Measurements from ENCODE around the gene ABTB1.
"Not testable (repeated sequence)": the region's sequence is repeated elsewhere in the genome, so short reads cannot be mapped to it uniquely, and the experiment has no call there.

ABTB1 gene

DNA sequence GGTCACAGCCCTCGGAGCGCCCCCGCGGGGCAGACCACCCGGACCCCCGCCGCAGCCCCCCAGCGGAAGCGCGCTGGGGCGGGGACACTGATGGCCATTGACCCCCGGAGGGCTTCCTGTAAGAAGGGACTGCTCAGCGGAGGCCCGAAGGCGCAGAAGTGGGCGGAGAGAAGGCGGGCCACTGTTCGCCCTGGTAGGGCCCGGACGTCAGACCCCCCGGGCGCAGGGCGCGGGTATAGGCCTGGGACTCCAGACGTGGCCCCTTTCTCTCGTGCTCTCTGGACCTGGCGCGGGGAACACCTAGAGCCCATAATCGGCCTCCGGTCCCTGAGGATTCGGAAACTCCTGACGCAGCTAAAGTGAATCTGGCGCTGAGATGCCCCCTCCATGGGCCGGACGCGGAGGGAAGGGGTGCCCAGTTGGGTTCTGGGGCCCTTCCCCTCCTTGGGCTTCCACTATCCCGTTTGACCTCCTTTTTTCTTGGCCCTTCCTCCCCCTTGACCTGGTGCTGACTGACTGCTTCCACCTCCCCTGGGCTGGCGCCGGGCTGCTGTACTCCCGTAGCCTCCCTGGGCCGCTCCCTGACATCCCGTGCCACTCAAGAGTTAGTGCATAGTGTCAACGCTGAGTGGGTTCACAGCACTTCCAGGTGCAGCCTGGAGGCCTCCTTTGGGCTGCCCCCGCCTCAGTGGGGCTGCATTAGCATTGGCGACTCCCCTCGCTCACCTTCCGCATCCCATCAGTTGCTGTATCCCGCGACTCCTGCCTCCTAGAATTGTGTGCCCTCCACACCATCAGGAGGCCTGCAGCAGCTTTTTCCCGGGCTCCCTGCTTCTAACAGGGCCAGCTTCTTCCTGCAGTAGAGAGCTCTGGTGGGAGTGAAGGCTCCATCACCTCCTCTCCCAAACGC, 694 bp downstream of the ABTB1 start:
- DNase-seq (ENCODE audit: low read depth), result peak; percentile 45

- no peak for DNase-seq (ENCODE audit: low read depth)
These were observed 1.5 kb downstream of the ABTB1 start for GRCh38 chr3:127674101-127674721.

- no peak for DNase-seq (ENCODE audit: low read depth)
These were observed 2.0 kb downstream of the ABTB1 start for GRCh38 chr3:127674790-127675189.

- DNase-seq (ENCODE audit: low read depth), result no peak
These were observed 3.1 kb downstream of the ABTB1 start for GRCh38 chr3:127675651-127676391.

GRCh38 chr3:127676456-127676855, 3.7 kb downstream of the ABTB1 start:
- no peak for DNase-seq (ENCODE audit: low read depth)

DNA sequence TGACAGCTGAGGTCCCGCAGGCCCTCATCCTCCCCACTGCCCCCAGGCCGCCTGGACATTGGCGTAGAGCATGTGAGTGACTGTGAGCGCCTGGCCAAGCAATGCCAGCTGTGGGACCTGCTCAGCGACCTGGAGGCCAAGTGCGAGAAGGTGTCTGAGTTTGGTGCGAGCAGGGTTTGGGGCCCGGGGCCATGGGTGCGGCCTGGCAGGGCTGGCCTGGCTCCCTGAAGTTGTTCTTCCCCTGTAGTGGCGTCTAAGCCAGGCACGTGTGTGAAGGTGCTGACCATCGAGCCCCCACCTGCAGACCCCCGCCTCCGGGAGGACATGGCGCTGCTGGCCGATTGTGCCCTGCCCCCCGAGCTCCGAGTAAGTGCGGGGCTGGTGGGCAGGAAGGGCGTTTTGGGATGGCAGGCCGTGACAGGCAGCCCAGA, 4.2 kb downstream of the ABTB1 start:
- DNase-seq (ENCODE audit: low read depth), result no peak

- DNase-seq (ENCODE audit: low read depth), result no peak
These were observed 5.0 kb downstream of the ABTB1 start for GRCh38 chr3:127677541-127678314.

- DNase-seq (ENCODE audit: low read depth), result no peak
These were observed 5.5 kb downstream of the ABTB1 start for GRCh38 chr3:127678315-127678599.

GRCh38 chr3:127678611-127679533, 6.1 kb downstream of the ABTB1 start:
- DNase-seq (ENCODE audit: low read depth), result no peak

GRCh38 chr3:127679534-127680145, 6.9 kb downstream of the ABTB1 start:
- no peak for DNase-seq (ENCODE audit: low read depth)

DNA sequence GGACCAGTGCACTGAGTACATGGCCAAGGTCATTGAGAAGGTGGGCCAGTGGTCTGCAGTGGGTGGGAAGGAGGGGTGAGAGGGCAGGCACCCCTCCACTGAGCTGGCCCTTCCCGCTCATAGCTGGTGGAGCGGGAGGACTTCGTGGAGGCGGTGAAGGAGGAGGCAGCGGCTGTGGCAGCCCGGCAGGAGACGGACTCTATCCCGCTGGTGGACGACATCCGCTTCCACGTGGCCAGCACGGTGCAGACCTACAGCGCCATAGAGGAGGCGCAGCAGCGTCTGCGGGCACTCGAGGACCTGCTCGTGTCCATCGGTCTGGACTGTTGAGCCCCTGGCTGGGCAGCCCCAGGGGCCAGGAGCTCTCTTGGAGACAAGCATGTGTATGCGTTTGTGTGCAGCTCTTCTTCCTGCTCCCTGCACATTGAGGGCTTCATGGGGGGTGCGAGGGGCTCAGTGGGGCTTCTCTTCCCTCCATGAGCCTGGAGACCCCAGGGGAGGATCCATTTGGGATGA, 7.5 kb downstream of the ABTB1 start:
- no peak for DNase-seq (ENCODE audit: low read depth)

- DNase-seq (ENCODE audit: low read depth), result no peak
These were observed 8.1 kb downstream of the ABTB1 start for GRCh38 chr3:127680798-127681221.

DNA sequence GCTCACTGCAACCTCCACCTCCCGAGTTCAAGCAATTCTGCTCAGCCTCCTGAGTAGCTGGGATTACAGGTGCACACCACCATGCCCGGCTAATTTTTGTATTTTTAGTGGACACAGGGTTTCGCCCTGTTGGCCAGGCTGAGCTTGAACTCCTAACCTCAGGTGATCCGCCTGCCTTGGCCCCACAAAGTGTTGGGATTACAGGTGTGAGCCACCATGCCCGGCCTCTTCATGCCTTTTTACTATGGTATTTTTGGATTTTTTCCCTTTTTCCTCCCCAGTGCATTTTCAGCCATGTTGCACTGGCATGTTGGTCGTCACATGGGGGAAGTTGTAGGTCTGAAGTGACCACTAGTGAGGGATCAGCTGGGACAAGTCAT, 9.4 kb downstream of the ABTB1 start:
- DNase-seq (ENCODE audit: low read depth), result not testable (repeated sequence)

- no peak for DNase-seq (ENCODE audit: low read depth)
These were observed 9.8 kb downstream of the ABTB1 start for GRCh38 chr3:127682561-127682960.

DNA sequence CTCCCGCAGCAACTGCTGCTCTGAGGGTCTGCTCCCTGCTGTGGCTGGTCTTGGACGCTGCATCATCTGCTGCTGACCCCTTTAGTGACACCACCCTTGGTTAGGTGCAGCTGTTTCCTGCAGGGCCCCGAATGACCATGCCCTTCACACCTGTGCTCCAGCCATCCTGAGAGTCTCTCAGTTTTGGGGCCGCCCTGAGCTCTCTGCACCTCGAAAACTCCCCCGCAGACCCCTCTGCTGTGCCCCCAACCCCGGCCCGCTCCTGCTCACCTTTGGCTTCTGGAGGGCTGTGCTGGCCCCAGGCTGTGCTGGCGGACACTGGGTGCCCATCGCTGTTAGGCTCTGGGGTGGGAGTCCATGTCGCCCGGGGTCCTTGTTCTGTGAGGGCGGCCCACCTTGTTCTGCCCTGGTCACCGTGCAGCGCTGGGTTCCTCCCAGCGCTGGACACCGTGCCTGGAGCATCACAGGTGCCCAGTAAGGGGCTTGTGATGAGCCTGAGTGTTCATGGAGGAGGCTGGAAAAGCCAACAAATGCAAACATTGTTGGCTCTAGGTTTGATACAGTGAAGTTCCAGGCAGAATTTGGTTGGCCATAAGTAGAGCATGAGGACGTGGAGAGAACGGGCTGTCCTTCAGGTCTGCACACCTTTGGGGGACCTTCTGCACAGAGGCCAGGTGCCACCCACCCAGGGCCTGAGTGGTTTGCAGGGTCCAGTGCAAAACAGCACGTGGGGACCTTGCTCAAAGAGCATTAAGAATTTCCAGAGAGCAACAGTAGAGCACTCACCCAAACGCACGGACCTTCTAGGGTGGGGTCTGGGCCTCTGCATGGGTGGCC, 12.3 kb downstream of the ABTB1 start:
- DNase-seq (ENCODE audit: low read depth), result no peak

- no peak for DNase-seq (ENCODE audit: low read depth)
These were observed 13.2 kb downstream of the ABTB1 start for GRCh38 chr3:127685708-127686511.

- no peak for DNase-seq (ENCODE audit: low read depth)
These were observed 13.8 kb downstream of the ABTB1 start for GRCh38 chr3:127686512-127686894.

DNA sequence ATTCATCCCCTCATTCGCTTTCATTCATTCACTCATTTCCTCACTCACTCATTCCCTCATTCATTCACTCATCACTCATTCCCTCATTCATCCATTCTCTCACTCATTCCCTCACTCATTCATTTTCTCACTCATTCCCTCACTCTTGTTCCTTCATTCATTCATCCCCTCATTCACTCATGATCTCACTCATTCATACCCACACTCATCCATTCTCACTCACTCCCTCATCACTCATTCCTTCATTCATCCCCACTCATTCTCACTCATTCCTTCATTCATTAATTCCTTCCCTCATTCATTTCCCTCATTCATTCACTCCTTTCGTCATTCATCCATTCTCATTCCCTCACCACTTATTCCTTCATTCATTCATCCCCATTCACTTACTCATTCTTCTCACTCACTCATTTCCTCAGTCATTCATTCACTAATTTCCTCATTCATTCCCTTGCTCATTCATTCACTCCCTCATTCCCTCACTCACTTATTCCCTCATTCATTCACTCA, 14.5 kb downstream of the ABTB1 start:
- DNase-seq (ENCODE audit: low read depth), result no peak

Measured in T-helper 22 cell (primary cell).